ENCODE data around the gene MCHR1.

GRCh38 chr22:40727964-40728615 is 48.8 kb downstream of the MCHR1 start:
- TF ChIP-seq POLR2AphosphoS5 (IDR thresholded peaks at IDR 0.05; ENCODE audit: low read depth, low read length) (no peak), POLR2A (IDR thresholded peaks at IDR 0.05; ENCODE audit: low read depth, low read length) (no peak), TAF1 (IDR thresholded peaks at IDR 0.05; ENCODE audit: borderline replicate concordance, low read depth, low read length) (no peak)

Data from GM12892 (cell line).